Trophoblast cell (in vitro differentiated cells and primary cell): ENCODE results near the gene LRRC17.
A peak's percentile ranks its signal among the peaks of the same experiment; 100 is the strongest.

Source experiments
- DNase-seq, 2 donors: peaks; one replicate each; pipeline ENCODE4 v3.0.0-alpha.2; 2016
- H2AFZ ChIP-seq: 2 replicates; pipeline ENCODE4 v1.6.1; 2013; ENCODE audit warnings: low read length, moderate library complexity, mild to moderate bottlenecking; ENCODE audit not compliant: insufficient read depth, poor library complexity
- H2AK5ac ChIP-seq: 2 replicates; pipeline ENCODE4 v1.6.1; 2013; ENCODE audit warnings: mild to moderate bottlenecking, low read length
- H2BK120ac ChIP-seq: 2 replicates; pipeline ENCODE4 v1.6.1; 2013; ENCODE audit warnings: low read length, mild to moderate bottlenecking, moderate library complexity; ENCODE audit not compliant: insufficient read depth, poor library complexity
- H2BK12ac ChIP-seq: 2 replicates; pipeline ENCODE4 v1.6.1; 2013; ENCODE audit warnings: mild to moderate bottlenecking, low read length, moderate library complexity
- H2BK5ac ChIP-seq: 2 replicates; pipeline ENCODE4 v1.6.1; 2013; ENCODE audit warnings: low read length, low read depth, moderate library complexity, mild to moderate bottlenecking; ENCODE audit not compliant: poor library complexity
- H3K14ac ChIP-seq: 2 replicates; pipeline ENCODE4 v1.6.1; 2013; ENCODE audit warnings: mild to moderate bottlenecking, low read length
- H3K18ac ChIP-seq: 2 replicates; pipeline ENCODE4 v1.6.1; 2013; ENCODE audit warnings: mild to moderate bottlenecking, low read length
- H3K23ac ChIP-seq: 2 replicates; pipeline ENCODE4 v1.6.1; 2013; ENCODE audit warnings: low read length
- H3K27ac ChIP-seq: 2 replicates; pipeline ENCODE4 v1.5.1; 2013; ENCODE audit warnings: low read depth, mild to moderate bottlenecking, inconsistent platforms, low read length, moderate library complexity
- H3K27me3 ChIP-seq: 2 replicates; pipeline ENCODE4 v1.6.1; 2013; ENCODE audit warnings: inconsistent platforms, mild to moderate bottlenecking, low read length, moderate library complexity; ENCODE audit not compliant: insufficient read depth
- H3K36me3 ChIP-seq, 2 experiments: 1 replicate in 1 of 2; 2 replicates in 1 of 2; pipeline ENCODE4 v1.6.1; 2013; ENCODE audit warnings: low read length in 2 of 2, mild to moderate bottlenecking in 2 of 2, moderate library complexity in 1 of 2; ENCODE audit not compliant: insufficient read depth in 2 of 2, control insufficient read depth in 1 of 2
- H3K4ac ChIP-seq: 2 replicates; pipeline ENCODE4 v1.6.1; 2013; ENCODE audit warnings: low read depth, mild to moderate bottlenecking, low read length, moderate library complexity
- H3K4me1 ChIP-seq, 2 experiments: 1 replicate in 1 of 2; 2 replicates in 1 of 2; pipeline ENCODE4 v1.6.1; 2013; ENCODE audit warnings: low read length in 2 of 2, mild to moderate bottlenecking in 2 of 2, moderate library complexity in 1 of 2; ENCODE audit not compliant: insufficient read depth in 2 of 2, control insufficient read depth in 1 of 2
- H3K4me2 ChIP-seq: 2 replicates; pipeline ENCODE4 v1.6.1; 2013; ENCODE audit warnings: inconsistent platforms, mild to moderate bottlenecking, low read length, moderate library complexity
- H3K4me3 ChIP-seq: 2 replicates; pipeline ENCODE4 v1.5.1; 2013; ENCODE audit warnings: mild to moderate bottlenecking, low read depth, low read length, inconsistent platforms
- H3K79me1 ChIP-seq: one replicate; pipeline ENCODE4 v1.6.1; 2013; ENCODE audit warnings: low read length
- H3K79me2 ChIP-seq: 2 replicates; pipeline ENCODE4 v1.6.1; 2013; ENCODE audit warnings: low read length, mild to moderate bottlenecking; ENCODE audit not compliant: control insufficient read depth, insufficient read depth, poor library complexity
- H3K9ac ChIP-seq: 2 replicates; pipeline ENCODE4 v1.6.1; 2013; ENCODE audit warnings: mild to moderate bottlenecking, low read length
- H3K9me3 ChIP-seq: 2 replicates; pipeline ENCODE4 v1.6.1; 2013; ENCODE audit warnings: low read depth, mild to moderate bottlenecking, control low read depth, inconsistent platforms, low read length; ENCODE audit not compliant: insufficient read depth
- H4K12ac ChIP-seq: 2 replicates; pipeline ENCODE4 v1.6.1; 2013; ENCODE audit warnings: low read depth, mild to moderate bottlenecking, low read length, moderate library complexity
- H4K8ac ChIP-seq: 2 replicates; pipeline ENCODE4 v1.6.1; 2013; ENCODE audit warnings: low read depth, mild to moderate bottlenecking, low read length, moderate library complexity
- H4K91ac ChIP-seq: one replicate; pipeline ENCODE4 v1.6.1; 2013; ENCODE audit warnings: low read depth, mild to moderate bottlenecking, low read length, moderate library complexity
- WGBS: extraction: QIAGEN DNeasy Blood & Tissue Kit; methylation state at CpG from one replicate; pipeline ENCODE4 v1.1.7; 2013; ENCODE audit warnings: missing lambda C conversion rate; ENCODE audit not compliant: insufficient read length, insufficient coverage; ENCODE audit errors: extremely low coverage; 5-methylcytosine and 5-hydroxymethylcytosine counted together

The LRRC17 gene

DNA sequence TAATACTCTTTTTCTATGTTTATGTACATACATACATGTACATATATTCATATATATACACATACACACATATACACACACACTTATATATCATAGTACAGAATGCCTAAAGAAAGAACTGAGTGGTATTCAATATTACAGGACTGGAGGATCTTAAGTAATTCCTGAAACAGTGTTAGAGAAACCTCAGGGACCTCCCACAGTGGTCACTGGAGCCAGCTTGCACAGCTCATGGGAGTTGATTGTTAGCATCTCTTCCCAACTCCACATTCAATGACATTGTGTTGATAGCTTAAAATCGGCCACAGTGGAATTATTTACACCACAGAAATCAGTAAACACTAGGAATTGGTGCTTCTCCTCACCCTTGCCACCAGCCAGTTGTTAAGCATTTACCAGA, 6.0 kb downstream of the LRRC17 start:
- H3K4me1 ChIP-seq, result no peaks in the 10 kb centered on the region
- H3K79me2 ChIP-seq, result no peaks in the 10 kb centered on the region
- no peak overlapping the region for H3K27ac ChIP-seq
- H3K4me2 ChIP-seq, result no peak overlapping the region
- no peak overlapping the region for H2BK12ac ChIP-seq
- no peak overlapping the region for H2BK5ac ChIP-seq
- H2BK120ac ChIP-seq, result no peak overlapping the region
- H4K12ac ChIP-seq, result no peak overlapping the region
- H4K8ac ChIP-seq, result no peak overlapping the region
- no peak overlapping the region for H2AK5ac ChIP-seq
- no peak for DNase-seq
- no peak overlapping the region for H3K14ac ChIP-seq
- H2AFZ ChIP-seq, result no peak overlapping the region
- no peak overlapping the region for H3K23ac ChIP-seq
- H3K9ac ChIP-seq, result no peak overlapping the region
- H3K36me3 ChIP-seq, result no peaks in the 10 kb centered on the region
- H3K27me3 ChIP-seq, result no peaks in the 10 kb centered on the region
- H3K4me3 ChIP-seq, result no peak overlapping the region
- H3K79me1 ChIP-seq, result no peaks in the 10 kb centered on the region
- H3K4ac ChIP-seq, result no peak overlapping the region
- H3K9me3 ChIP-seq, result no peaks in the 10 kb centered on the region
- WGBS, result no CpG with 5 or more reads among the region's 1 CpG
- H4K91ac ChIP-seq, result no peak overlapping the region
- H3K18ac ChIP-seq, result no peak overlapping the region

GRCh38 chr7:102925976-102926782, 13.4 kb downstream of the LRRC17 start:
- H3K9ac ChIP-seq, result no peak overlapping the region
- no peaks in the 10 kb centered on the region for H3K27me3 ChIP-seq
- DNase-seq, result no peak
- no peaks in the 10 kb centered on the region for H3K36me3 ChIP-seq
- no peak overlapping the region for H3K14ac ChIP-seq
- no peak overlapping the region for H3K18ac ChIP-seq
- H3K79me2 ChIP-seq, result no peaks in the 10 kb centered on the region
- H3K27ac ChIP-seq, result no peak overlapping the region
- H3K4ac ChIP-seq, result no peak overlapping the region
- no peaks in the 10 kb centered on the region for H3K4me1 ChIP-seq
- no peak overlapping the region for H3K23ac ChIP-seq
- no peaks in the 10 kb centered on the region for H3K79me1 ChIP-seq
- H2BK12ac ChIP-seq, result no peak overlapping the region
- no peak overlapping the region for H2AK5ac ChIP-seq
- no peak overlapping the region for H4K91ac ChIP-seq
- no peak overlapping the region for H2BK5ac ChIP-seq
- H3K4me2 ChIP-seq, result no peak overlapping the region
- no peak overlapping the region for H2BK120ac ChIP-seq
- H4K8ac ChIP-seq, result no peak overlapping the region
- WGBS, result no CpG with 5 or more reads among the region's 5 CpGs
- H3K9me3 ChIP-seq, result no peaks in the 10 kb centered on the region
- H2AFZ ChIP-seq, result no peak overlapping the region
- no peak overlapping the region for H3K4me3 ChIP-seq
- H4K12ac ChIP-seq, result no peak overlapping the region

GRCh38 chr7:102926783-102927140, 14.0 kb downstream of the LRRC17 start:
- no peaks in the 10 kb centered on the region for H3K36me3 ChIP-seq
- no peaks in the 10 kb centered on the region for H3K79me1 ChIP-seq

DNA sequence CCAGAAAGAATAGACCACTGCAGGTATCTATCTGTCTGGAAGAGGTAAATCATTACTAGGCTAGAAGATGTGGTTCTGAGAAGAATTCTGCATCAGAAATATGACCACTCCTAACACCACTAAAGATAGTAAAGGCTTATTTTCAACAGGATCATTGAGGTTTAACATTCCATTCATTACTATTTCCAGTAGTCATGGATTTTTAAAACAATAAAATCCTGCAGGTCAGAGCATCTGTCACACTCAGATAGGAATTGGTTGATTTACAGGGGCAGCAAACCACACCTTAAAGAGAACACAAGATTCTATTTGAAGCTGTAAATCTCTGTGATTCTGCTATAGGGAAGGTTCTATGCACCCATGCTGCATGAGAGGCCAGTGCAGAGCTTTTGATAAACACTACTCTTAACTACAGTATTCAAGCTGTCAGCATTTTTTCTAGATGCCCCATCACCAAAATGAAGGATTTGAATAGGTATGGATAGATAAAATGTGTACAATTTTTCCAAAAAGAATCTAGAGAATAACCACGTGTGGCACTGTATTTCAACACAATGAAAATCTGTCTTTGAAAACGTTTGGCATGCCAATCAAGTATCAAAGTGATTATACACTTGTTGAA, 14.6 kb downstream of the LRRC17 start:
- no peaks in the 10 kb centered on the region for H3K36me3 ChIP-seq
- H3K79me1 ChIP-seq, result no peaks in the 10 kb centered on the region
- no peaks in the 10 kb centered on the region for H3K79me2 ChIP-seq
- H3K4me1 ChIP-seq, result no peaks in the 10 kb centered on the region
- no peak overlapping the region for H2BK120ac ChIP-seq
- H2BK12ac ChIP-seq, result no peak overlapping the region
- no peak overlapping the region for H2AFZ ChIP-seq
- no peaks in the 10 kb centered on the region for H3K27me3 ChIP-seq
- H4K8ac ChIP-seq, result no peak overlapping the region
- no peak overlapping the region for H3K27ac ChIP-seq
- H3K9me3 ChIP-seq, result no peaks in the 10 kb centered on the region
- no peak overlapping the region for H4K91ac ChIP-seq
- H3K23ac ChIP-seq, result no peak overlapping the region
- H2BK5ac ChIP-seq, result no peak overlapping the region
- H3K9ac ChIP-seq, result no peak overlapping the region
- no peak overlapping the region for H4K12ac ChIP-seq
- H3K14ac ChIP-seq, result no peak overlapping the region
- no peak overlapping the region for H3K4ac ChIP-seq
- no peak overlapping the region for H3K4me3 ChIP-seq
- WGBS, result no CpG with 5 or more reads among the region's 2 CpGs
- no peak overlapping the region for H3K4me2 ChIP-seq
- H3K18ac ChIP-seq, result no peak overlapping the region
- no peak overlapping the region for H2AK5ac ChIP-seq
- peak in 1 of 2 donors; percentile 19 for DNase-seq

More at GRCh38 chr7:102926783-102927140, 14.0 kb downstream of the LRRC17 start:
- Histone ChIP-seq H2AK5ac (no peak overlapping the region), H2BK120ac (no peak overlapping the region), H4K91ac (no peak overlapping the region), H4K8ac (no peak overlapping the region), H3K9ac (no peak overlapping the region), H3K18ac (no peak overlapping the region), H3K9me3 (no peaks in the 10 kb centered on the region), H2BK12ac (no peak overlapping the region), H2AFZ (no peak overlapping the region), H3K23ac (no peak overlapping the region), H3K79me2 (no peaks in the 10 kb centered on the region), H3K4me3 (no peak overlapping the region), H3K14ac (no peak overlapping the region), H2BK5ac (no peak overlapping the region), H3K27me3 (no peaks in the 10 kb centered on the region), H3K4ac (no peak overlapping the region), H4K12ac (no peak overlapping the region), H3K27ac (no peak overlapping the region), H3K4me1 (no peaks in the 10 kb centered on the region), H3K4me2 (no peak overlapping the region)
- no peak for DNase-seq
